GM12891 (cell line): ENCODE measurements around the gene GPR161.

Experiments
- PAX5 ChIP-seq: IDR thresholded peaks from 2 replicates; pipeline ENCODE4 v1.6.1; 2011; ENCODE audit warnings: low read length, moderate library complexity, mild to moderate bottlenecking; ENCODE audit not compliant: insufficient read depth, severe bottlenecking
- POLR2A ChIP-seq: IDR thresholded peaks from 2 replicates; pipeline ENCODE4 v1.6.1; 2011; ENCODE audit warnings: low read depth, low read length, control low read depth
- POLR2AphosphoS5 ChIP-seq: IDR thresholded peaks from 2 replicates; pipeline ENCODE4 v1.6.1; 2011; ENCODE audit warnings: low read depth, low read length, control low read depth
- POU2F2 ChIP-seq: IDR thresholded peaks from 2 replicates; pipeline ENCODE4 v1.6.1; 2011; ENCODE audit warnings: low read depth, mild to moderate bottlenecking, control low read depth, low read length, moderate library complexity
- SPI1 ChIP-seq: IDR thresholded peaks from 2 replicates; pipeline ENCODE4 v1.6.1; 2011; ENCODE audit warnings: low read depth, low read length, control low read depth
- TAF1 ChIP-seq: IDR thresholded peaks from 2 replicates; pipeline ENCODE4 v1.6.1; 2011; ENCODE audit warnings: low read depth, low read length, control low read depth

DNA sequence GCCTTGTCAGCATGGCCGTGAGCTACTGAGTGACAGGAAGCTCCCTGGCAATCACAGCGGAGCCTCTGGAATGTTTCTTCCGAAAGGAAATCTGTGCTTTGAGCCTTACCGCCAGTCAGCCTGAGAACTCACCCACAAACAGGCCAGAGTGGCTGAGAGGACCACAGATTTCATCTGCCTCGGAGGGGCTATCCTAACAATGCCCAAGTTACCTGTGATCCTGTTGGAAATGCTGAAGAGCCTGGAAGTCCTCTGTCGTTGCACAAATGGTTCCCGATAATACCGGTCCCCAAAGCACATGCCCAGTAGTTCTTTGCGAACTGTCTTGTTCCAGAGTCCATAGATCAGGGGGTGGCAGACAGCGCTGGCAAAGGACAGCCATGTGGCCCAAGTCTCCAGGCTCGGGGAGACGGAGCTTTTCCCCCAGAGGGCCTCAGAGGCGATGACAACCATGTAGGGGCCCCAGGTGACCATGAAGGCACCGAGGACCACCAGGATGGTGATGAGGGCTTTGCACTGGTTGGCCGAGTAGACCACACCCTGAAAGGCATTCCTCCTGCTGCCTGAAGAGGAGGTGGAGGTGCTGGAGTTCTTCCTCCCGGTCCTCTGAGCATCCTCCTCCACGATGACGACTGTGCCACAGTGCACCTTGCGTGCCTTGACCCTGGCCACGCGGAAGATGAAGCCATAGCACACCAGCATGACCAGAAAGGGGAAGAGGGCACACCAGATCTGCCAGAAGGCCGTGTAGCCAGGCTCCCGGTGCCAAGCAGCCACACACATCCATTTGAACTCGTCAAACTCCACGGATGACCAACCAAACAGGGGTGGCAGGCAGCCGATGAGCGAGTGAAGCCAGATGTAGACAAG, 40.2 kb downstream of the GPR161 start:
- no peak for TF ChIP-seq POLR2A
- TF ChIP-seq TAF1: no peak
- no peak for TF ChIP-seq POLR2AphosphoS5
- no peak for TF ChIP-seq POU2F2
- no peak for TF ChIP-seq PAX5
- no peak for TF ChIP-seq SPI1
